KMS-11 (cell line): ENCODE measurements around the gene CNIH4.

Experiments used
- H2AFZ ChIP-seq: fragments of 200-600 bp; sonication (generic); 2 replicates; pipeline ENCODE4 v1.6.1; 2016; ENCODE audit warnings: antibody characterized with exemption, mixed run types, low read depth
- H3K27ac ChIP-seq: fragments of 200-600 bp; sonication (generic); 2 replicates; pipeline ENCODE4 v1.6.1; 2016; ENCODE audit warnings: mild to moderate bottlenecking, mixed run types
- H3K27me3 ChIP-seq: fragments of 200-600 bp; sonication (generic); 2 replicates; pipeline ENCODE4 v1.6.1; 2017; ENCODE audit warnings: mild to moderate bottlenecking, low read depth, mixed run types, moderate library complexity; ENCODE audit not compliant: insufficient read depth
- H3K36me3 ChIP-seq: fragments of 200-600 bp; sonication (generic); 2 replicates; pipeline ENCODE4 v1.6.1; 2017; ENCODE audit warnings: mild to moderate bottlenecking, mixed run types; ENCODE audit not compliant: insufficient read depth
- H3K4me1 ChIP-seq: fragments of 200-600 bp; sonication (generic); 2 replicates; pipeline ENCODE4 v1.6.1; 2016; ENCODE audit warnings: mild to moderate bottlenecking, low read depth, mixed run types; ENCODE audit not compliant: poor library complexity, severe bottlenecking
- H3K4me2 ChIP-seq: fragments of 200-600 bp; sonication (generic); 2 replicates; pipeline ENCODE4 v1.7.0; 2016; ENCODE audit warnings: mild to moderate bottlenecking, mixed run types
- H3K4me3 ChIP-seq: fragments of 200-600 bp; sonication (generic); IDR thresholded peaks from 2 replicates; pipeline ENCODE4 v1.6.1; 2017; ENCODE audit warnings: low read depth, low read length, mixed read lengths; ENCODE audit not compliant: insufficient read depth
- H3K79me2 ChIP-seq: fragments of 200-600 bp; sonication (generic); 2 replicates; pipeline ENCODE4 v1.6.1; 2016; ENCODE audit warnings: low read depth, mixed run types; ENCODE audit not compliant: insufficient read depth
- H3K9ac ChIP-seq: fragments of 200-600 bp; sonication (generic); 2 replicates; pipeline ENCODE4 v1.6.1; 2016; ENCODE audit warnings: mild to moderate bottlenecking, mixed run types
- H4K20me1 ChIP-seq: fragments of 200-600 bp; sonication (generic); 2 replicates; pipeline ENCODE4 v1.6.1; 2016; ENCODE audit warnings: mild to moderate bottlenecking, mixed run types; ENCODE audit not compliant: insufficient read depth
- TF ChIP-seq, protein P1 (sequence below): fragments of 200-600 bp; sonication (generic); conservative IDR thresholded peaks from 2 replicates; pipeline ENCODE4 v1.6.1; 2017; ENCODE audit warnings: low read depth, mild to moderate bottlenecking, antibody characterized with exemption, low read length, moderate library complexity, mixed read lengths

Gene CNIH4

DNA sequence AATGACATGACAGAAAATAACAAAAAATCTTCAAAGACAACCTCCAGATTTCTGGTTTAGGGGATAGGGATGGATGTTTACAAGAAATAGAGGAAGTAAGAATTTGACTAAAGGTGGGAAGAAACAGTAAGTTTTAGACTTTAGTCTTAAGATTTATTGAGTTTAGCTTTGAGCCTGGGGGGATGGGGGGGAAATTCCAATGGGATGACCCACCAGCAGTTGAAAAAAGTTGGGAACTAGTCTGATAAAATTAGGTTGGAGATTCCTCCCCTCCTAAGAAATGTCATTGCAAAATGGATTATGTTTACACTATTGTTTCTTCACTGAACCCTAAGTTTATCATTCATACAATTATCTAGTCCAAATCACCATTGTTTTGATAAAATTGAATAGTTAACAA is 49.5 kb downstream of the CNIH4 start:
- no peaks in the 10 kb centered on the region for H3K36me3 ChIP-seq
- H2AFZ ChIP-seq = no peak overlapping the region
- H3K4me2 ChIP-seq = no peak overlapping the region
- no peak overlapping the region for H3K27ac ChIP-seq
- no peaks in the 10 kb centered on the region for H4K20me1 ChIP-seq
- H3K9ac ChIP-seq = no peak overlapping the region
- no peaks in the 10 kb centered on the region for H3K27me3 ChIP-seq
- TF ChIP-seq, protein P1, sequence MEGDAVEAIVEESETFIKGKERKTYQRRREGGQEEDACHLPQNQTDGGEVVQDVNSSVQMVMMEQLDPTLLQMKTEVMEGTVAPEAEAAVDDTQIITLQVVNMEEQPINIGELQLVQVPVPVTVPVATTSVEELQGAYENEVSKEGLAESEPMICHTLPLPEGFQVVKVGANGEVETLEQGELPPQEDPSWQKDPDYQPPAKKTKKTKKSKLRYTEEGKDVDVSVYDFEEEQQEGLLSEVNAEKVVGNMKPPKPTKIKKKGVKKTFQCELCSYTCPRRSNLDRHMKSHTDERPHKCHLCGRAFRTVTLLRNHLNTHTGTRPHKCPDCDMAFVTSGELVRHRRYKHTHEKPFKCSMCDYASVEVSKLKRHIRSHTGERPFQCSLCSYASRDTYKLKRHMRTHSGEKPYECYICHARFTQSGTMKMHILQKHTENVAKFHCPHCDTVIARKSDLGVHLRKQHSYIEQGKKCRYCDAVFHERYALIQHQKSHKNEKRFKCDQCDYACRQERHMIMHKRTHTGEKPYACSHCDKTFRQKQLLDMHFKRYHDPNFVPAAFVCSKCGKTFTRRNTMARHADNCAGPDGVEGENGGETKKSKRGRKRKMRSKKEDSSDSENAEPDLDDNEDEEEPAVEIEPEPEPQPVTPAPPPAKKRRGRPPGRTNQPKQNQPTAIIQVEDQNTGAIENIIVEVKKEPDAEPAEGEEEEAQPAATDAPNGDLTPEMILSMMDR = no peak
- H3K4me3 ChIP-seq = no peak overlapping the region
- H3K4me1 ChIP-seq = no peaks in the 10 kb centered on the region
- H3K79me2 ChIP-seq = no peaks in the 10 kb centered on the region

DNA sequence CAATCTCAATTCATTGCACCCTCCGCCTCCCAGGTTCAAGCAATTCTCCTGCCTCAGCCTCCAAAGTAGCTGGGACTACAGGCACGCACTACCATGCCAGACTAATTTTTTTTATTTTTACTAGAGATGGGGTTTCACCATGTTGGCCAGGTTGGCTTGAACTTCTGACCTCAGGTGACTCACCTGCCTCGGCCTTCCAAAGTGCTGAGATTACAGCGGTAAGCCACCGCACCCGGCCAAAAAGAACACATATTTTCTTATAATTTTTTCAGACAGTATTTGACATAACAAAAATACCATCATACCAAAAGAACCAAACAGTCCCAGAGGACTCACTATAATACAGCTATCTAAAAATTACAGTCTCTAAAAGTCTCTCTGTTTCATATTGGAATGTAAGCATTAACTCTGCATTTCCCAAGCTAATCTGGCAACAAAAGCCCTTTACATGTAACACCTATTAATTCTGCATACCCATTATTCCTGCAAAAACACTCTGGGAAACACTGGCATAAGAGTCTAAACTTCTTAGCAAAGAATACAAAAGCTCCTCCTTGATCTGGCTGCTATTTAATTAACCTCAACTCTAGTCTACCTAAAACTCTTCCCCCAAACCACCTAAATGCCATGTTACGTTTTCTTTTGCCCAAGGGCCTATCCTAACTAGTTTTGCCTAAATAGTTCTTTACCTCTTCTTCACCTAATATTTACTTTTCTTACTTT is 51.1 kb downstream of the CNIH4 start:
- no peaks in the 10 kb centered on the region for H4K20me1 ChIP-seq
- no peak overlapping the region for H3K4me2 ChIP-seq
- H3K27me3 ChIP-seq = no peaks in the 10 kb centered on the region
- TF ChIP-seq, protein P1 = no peak
- H3K4me1 ChIP-seq = no peaks in the 10 kb centered on the region
- no peak overlapping the region for H3K27ac ChIP-seq
- no peak overlapping the region for H3K4me3 ChIP-seq
- no peaks in the 10 kb centered on the region for H3K36me3 ChIP-seq
- no peak overlapping the region for H3K9ac ChIP-seq
- no peaks in the 10 kb centered on the region for H3K79me2 ChIP-seq
- no peak overlapping the region for H2AFZ ChIP-seq

DNA sequence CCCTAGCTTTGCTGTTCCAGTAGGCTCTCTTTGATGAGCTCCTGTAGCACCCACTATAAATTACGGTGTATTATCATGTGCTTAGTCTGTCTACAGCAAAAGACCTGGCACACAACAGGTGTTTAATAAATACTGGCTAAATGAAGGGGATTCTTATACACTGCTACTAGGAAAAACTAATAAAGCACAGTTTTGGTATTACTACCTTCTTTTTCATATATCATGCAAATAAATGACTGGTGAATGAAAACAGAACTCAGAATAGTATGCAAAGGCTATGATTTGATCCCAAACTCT is 51.6 kb downstream of the CNIH4 start:
- Histone ChIP-seq H3K27me3 (no peaks in the 10 kb centered on the region), H3K4me3 (no peak overlapping the region), H3K9ac (no peak overlapping the region), H3K4me2 (no peak overlapping the region), H3K4me1 (no peaks in the 10 kb centered on the region), H3K79me2 (no peaks in the 10 kb centered on the region), H3K36me3 (no peaks in the 10 kb centered on the region), H2AFZ (no peak overlapping the region), H4K20me1 (no peaks in the 10 kb centered on the region), H3K27ac (no peak overlapping the region)
- TF ChIP-seq, protein P1 = no peak

DNA sequence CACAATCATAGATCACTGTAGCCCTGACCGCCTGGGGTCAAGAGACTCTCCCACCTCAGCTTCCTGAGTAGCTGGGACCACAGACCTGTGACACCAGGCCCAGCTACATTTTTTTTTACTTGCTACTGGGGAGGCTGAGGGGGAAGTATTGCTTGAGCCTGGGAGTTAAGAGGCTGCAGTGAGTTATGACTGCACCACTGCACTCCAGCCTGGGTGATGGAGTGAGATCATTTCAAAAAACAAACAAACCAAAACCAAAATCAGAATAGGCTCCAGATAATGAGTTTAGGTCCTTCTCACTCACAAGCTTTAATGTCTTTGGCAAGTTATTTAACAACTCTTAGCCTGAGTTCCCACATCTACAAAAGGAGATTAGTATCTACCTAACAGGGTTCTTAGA is 55.1 kb downstream of the CNIH4 start:
- H3K4me1 ChIP-seq = no peaks in the 10 kb centered on the region
- no peak overlapping the region for H3K4me2 ChIP-seq
- no peak overlapping the region for H3K4me3 ChIP-seq
- no peaks in the 10 kb centered on the region for H3K27me3 ChIP-seq
- H3K27ac ChIP-seq = no peak overlapping the region
- no peaks in the 10 kb centered on the region for H3K79me2 ChIP-seq
- H3K36me3 ChIP-seq = no peaks in the 10 kb centered on the region
- H2AFZ ChIP-seq = no peak overlapping the region
- TF ChIP-seq, protein P1 = no peak
- no peaks in the 10 kb centered on the region for H4K20me1 ChIP-seq
- no peak overlapping the region for H3K9ac ChIP-seq
